ENCODE measurements around the gene ARID1B.

DNA sequence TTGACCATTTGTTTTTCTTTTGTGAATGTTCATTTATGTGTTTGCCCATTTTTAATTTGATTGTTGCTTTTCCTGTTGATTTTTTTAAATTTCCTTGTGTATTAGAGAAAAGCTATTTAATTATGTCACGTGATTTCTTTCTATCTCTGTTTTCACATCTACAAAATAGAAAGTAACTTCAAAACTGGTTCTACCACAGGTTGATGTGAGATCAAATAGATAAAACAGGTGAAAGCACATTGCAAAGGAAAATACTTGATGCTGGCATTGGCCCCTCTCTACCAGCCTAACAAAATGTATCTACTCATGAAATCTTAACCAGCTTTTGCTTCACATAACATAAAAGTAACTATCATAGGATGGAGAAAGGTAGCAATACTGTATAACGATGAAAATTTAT is 416.9 kb downstream of the ARID1B start:
- TF ChIP-seq, protein P1, sequence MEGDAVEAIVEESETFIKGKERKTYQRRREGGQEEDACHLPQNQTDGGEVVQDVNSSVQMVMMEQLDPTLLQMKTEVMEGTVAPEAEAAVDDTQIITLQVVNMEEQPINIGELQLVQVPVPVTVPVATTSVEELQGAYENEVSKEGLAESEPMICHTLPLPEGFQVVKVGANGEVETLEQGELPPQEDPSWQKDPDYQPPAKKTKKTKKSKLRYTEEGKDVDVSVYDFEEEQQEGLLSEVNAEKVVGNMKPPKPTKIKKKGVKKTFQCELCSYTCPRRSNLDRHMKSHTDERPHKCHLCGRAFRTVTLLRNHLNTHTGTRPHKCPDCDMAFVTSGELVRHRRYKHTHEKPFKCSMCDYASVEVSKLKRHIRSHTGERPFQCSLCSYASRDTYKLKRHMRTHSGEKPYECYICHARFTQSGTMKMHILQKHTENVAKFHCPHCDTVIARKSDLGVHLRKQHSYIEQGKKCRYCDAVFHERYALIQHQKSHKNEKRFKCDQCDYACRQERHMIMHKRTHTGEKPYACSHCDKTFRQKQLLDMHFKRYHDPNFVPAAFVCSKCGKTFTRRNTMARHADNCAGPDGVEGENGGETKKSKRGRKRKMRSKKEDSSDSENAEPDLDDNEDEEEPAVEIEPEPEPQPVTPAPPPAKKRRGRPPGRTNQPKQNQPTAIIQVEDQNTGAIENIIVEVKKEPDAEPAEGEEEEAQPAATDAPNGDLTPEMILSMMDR (CRISPR knock-in tag; IDR thresholded peaks at IDR 0.05) = no peak
- TF ChIP-seq JDP2 (CRISPR knock-in tag; IDR thresholded peaks at IDR 0.05; ENCODE audit: borderline replicate concordance) = no peak
- no peak for TF ChIP-seq ZNF713 (CRISPR knock-in tag; IDR thresholded peaks at IDR 0.05)
- TF ChIP-seq EZH2 (conservative IDR thresholded peaks at IDR 0.05; ENCODE audit: low read depth, low read length) = no peak
- TF ChIP-seq ZNF567 (CRISPR knock-in tag; IDR thresholded peaks at IDR 0.05; ENCODE audit: borderline replicate concordance) = no peak
- no peak for TF ChIP-seq GATAD1 (CRISPR knock-in tag; IDR thresholded peaks at IDR 0.05)
- TF ChIP-seq ZNF317 (CRISPR knock-in tag; IDR thresholded peaks at IDR 0.05) = no peak
- no peak for TF ChIP-seq SP2 (CRISPR knock-in tag; IDR thresholded peaks at IDR 0.05)
- no peak for TF ChIP-seq KDM1A (CRISPR knock-in tag; IDR thresholded peaks at IDR 0.05)
- TF ChIP-seq RAD21 (CRISPR knock-in tag; IDR thresholded peaks at IDR 0.05) = no peak
- TF ChIP-seq KLF15 (CRISPR knock-in tag; IDR thresholded peaks at IDR 0.05; ENCODE audit: borderline replicate concordance) = no peak
- no peak for TF ChIP-seq TBP (CRISPR knock-in tag; IDR thresholded peaks at IDR 0.05)
